ENCODE data around the gene ADARB2.
"Not testable (repeated sequence)": the region's sequence is repeated elsewhere in the genome, so short reads cannot be mapped to it uniquely, and the experiment has no call there.

Gene ADARB2

DNA sequence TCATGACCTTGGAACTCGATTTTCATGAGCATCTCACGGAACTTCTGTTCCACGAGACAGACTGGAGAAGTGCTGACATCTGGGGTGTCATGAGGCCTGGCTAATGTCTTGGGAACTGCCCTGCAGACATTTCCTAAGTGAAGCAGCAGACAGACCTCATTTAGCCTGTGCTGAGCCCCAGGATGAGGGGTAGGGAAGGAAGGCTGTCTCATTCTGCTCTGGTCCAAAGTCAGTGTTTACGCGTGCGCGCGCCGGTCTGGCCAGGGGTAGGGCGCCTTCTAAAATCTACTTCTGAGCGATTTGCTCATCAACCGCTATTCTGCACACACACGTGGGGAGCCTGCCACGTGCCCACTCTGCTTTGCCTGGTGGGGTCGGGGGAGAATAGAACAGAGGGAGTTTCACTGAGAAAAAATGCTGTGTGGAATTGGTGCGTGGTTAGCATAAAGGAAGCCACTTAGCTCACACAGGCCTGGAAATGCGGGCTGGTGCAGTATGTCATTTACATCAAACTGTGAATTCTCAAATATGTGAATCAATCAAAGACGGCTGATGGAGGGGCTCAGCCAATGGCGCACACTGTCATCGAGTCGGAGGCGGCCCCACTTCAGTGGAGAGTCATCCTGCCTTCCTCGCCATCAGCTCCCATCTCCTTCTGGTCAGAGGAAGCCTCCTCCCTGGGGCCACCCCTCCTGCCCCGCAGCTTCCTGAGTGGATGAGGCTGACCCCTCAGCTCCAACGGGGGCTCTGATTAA is 335.1 kb downstream of the ADARB2 start:
- FAIRE-seq (no peak), DNase-seq (ENCODE audit: insufficient read length, low spot score) (no peak)
- TF ChIP-seq POLR2AphosphoS5 (IDR thresholded peaks at IDR 0.05; ENCODE audit: low read depth, low read length): no peak
- TF ChIP-seq PAX5 (IDR thresholded peaks at IDR 0.05; ENCODE audit: insufficient read depth, low read length, severe bottlenecking): no peak
- no peak for TF ChIP-seq SPI1 (IDR thresholded peaks at IDR 0.05; ENCODE audit: low read depth, low read length)
- TF ChIP-seq TAF1 (IDR thresholded peaks at IDR 0.05; ENCODE audit: low read depth, low read length): no peak

DNA sequence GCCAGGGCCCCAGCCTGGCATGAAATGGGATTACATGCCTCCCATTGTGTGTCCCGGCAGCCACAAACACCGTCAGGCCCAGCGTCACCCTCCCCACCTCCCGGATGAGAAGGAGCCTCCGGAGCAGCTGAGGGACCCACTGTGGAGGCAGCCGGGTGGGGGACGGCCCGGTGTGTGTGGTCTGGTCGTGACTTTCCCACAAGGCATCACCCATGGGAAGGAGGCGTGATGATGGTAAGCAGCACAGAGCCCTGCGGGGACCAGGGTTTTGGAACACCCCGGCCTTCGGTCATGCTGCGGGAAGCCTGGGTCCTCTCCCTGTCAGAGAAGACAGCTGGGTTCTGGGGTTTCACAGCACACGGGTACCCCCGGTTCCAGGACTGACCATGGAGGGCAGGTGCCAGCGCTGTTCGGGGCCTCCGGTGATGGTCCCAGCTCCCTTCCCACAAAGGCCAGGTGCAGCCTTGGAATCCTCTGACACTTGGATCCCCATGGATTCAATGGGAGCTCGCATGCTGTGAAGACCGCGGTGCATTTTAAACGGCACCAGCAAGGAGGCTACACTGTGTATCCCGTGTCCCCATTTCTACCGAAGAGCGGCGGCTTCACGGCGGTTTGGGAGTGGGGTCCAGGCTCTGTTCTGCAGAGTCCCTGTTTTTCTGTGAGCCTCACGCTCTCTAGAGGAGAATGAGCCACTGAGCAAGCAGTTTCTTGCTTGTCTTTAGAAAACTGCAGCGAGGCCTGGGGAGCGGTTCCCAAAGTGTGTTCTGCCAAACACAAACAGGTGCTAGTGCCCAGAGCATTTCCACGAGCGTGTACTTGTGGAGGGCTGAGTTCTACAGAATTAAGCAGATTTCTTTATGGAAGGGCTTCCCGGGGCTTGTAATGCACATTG is 336.0 kb downstream of the ADARB2 start:
- no peak for FAIRE-seq
- no peak for TF ChIP-seq POU2F2 (IDR thresholded peaks at IDR 0.05; ENCODE audit: low read depth, low read length)
- TF ChIP-seq PAX5 (IDR thresholded peaks at IDR 0.05; ENCODE audit: insufficient read depth, low read length, severe bottlenecking): no peak
- no peak for TF ChIP-seq TAF1 (IDR thresholded peaks at IDR 0.05; ENCODE audit: low read depth, low read length)
- no peak for DNase-seq (ENCODE audit: insufficient read length, low spot score)

DNA sequence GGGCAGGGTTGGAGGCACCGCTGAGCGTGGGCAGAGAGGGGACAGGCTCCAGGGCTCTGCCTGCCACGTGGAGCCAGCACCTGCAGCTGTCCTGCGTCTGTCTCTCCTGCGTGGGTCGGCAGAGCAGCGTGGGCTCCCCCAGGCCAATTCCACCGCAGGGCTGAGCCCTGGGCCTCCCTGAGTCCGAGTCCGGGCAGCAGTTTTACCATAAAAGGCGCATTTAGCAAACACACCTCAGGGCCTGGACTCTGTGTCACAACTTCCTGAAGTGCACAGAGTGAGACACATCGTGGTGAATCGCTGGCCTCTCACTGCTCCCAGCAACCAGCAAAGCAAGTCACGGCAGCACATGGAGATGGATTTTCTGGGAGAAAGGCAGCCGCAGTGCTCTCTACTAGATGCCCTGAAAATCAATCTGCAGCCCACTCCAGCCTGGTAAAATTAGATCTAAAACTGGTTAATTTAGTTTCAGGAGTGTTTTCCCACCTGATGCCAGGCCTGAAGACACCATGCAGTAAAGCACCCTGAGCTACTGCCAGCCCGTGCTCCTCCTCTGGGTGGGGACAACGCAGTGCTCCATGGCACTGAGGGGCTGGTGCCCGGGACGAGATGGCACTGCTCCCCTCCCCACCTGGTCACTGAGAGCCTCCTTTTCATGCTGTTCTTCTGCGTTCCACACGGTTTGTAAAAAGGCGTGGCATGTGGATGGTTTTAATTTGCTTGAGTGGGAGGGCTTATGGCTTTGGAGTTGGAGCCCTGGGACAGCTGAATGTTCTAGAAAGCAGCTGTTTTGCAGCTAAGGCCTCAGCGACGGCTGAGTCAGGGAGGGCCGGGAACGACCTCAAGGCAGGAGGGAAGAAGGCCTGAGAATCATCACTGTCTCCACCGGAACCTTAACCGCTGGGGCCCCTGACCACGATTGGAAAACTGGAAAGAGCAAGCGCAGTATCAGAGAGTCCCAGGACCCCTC is 336.9 kb downstream of the ADARB2 start:
- DNase-seq (ENCODE audit: insufficient read length, low spot score) (no peak), FAIRE-seq (no peak)
- TF ChIP-seq POU2F2 (IDR thresholded peaks at IDR 0.05; ENCODE audit: low read depth, low read length) (no peak), SPI1 (IDR thresholded peaks at IDR 0.05; ENCODE audit: low read depth, low read length) (no peak), TAF1 (IDR thresholded peaks at IDR 0.05; ENCODE audit: low read depth, low read length) (no peak), POLR2AphosphoS5 (IDR thresholded peaks at IDR 0.05; ENCODE audit: low read depth, low read length) (no peak), POLR2A (IDR thresholded peaks at IDR 0.05; ENCODE audit: low read depth, low read length) (no peak), PAX5 (IDR thresholded peaks at IDR 0.05; ENCODE audit: insufficient read depth, low read length, severe bottlenecking) (no peak)

GRCh38 chr10:1399431-1400100 is 337.8 kb downstream of the ADARB2 start:
- TF ChIP-seq POLR2AphosphoS5 (IDR thresholded peaks at IDR 0.05; ENCODE audit: low read depth, low read length) (no peak), SPI1 (IDR thresholded peaks at IDR 0.05; ENCODE audit: low read depth, low read length) (no peak), TAF1 (IDR thresholded peaks at IDR 0.05; ENCODE audit: low read depth, low read length) (no peak), PAX5 (IDR thresholded peaks at IDR 0.05; ENCODE audit: insufficient read depth, low read length, severe bottlenecking) (no peak), POLR2A (IDR thresholded peaks at IDR 0.05; ENCODE audit: low read depth, low read length) (no peak), POU2F2 (IDR thresholded peaks at IDR 0.05; ENCODE audit: low read depth, low read length) (no peak)
- no peak for FAIRE-seq
- no peak for DNase-seq (ENCODE audit: insufficient read length, low spot score)

- FAIRE-seq (no peak), DNase-seq (ENCODE audit: insufficient read length, low spot score) (no peak)
- no peak for TF ChIP-seq TAF1 (IDR thresholded peaks at IDR 0.05; ENCODE audit: low read depth, low read length)
- no peak for TF ChIP-seq POU2F2 (IDR thresholded peaks at IDR 0.05; ENCODE audit: low read depth, low read length)
- TF ChIP-seq POLR2A (IDR thresholded peaks at IDR 0.05; ENCODE audit: low read depth, low read length): no peak
- no peak for TF ChIP-seq POLR2AphosphoS5 (IDR thresholded peaks at IDR 0.05; ENCODE audit: low read depth, low read length)
- no peak for TF ChIP-seq SPI1 (IDR thresholded peaks at IDR 0.05; ENCODE audit: low read depth, low read length)
- TF ChIP-seq PAX5 (IDR thresholded peaks at IDR 0.05; ENCODE audit: insufficient read depth, low read length, severe bottlenecking): no peak
Observed at GRCh38 chr10:1398626-1399410, 338.5 kb downstream of the ADARB2 start.

GRCh38 chr10:1398116-1398515 is 339.2 kb downstream of the ADARB2 start:
- DNase-seq (ENCODE audit: insufficient read length, low spot score); FAIRE-seq: not testable (repeated sequence)

DNA sequence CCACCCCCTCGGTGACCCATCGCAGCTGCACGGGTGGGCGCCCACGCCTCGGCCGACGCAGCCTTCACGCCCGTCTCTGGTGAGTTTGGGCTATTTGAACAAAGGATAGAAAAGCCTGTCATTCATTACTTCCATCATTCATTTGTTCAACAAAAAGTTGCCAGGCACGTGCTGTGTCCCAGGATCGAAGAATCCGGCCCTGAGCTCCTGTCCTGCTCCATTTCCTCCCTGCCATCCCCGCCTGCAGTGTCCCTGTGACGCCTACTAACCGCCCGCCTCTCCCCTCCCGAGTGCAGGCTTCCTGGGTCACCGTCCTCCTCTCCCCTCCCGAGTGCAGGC is 341.1 kb downstream of the ADARB2 start:
- no peak for FAIRE-seq
- DNase-seq (ENCODE audit: insufficient read length, low spot score): no peak

DNA sequence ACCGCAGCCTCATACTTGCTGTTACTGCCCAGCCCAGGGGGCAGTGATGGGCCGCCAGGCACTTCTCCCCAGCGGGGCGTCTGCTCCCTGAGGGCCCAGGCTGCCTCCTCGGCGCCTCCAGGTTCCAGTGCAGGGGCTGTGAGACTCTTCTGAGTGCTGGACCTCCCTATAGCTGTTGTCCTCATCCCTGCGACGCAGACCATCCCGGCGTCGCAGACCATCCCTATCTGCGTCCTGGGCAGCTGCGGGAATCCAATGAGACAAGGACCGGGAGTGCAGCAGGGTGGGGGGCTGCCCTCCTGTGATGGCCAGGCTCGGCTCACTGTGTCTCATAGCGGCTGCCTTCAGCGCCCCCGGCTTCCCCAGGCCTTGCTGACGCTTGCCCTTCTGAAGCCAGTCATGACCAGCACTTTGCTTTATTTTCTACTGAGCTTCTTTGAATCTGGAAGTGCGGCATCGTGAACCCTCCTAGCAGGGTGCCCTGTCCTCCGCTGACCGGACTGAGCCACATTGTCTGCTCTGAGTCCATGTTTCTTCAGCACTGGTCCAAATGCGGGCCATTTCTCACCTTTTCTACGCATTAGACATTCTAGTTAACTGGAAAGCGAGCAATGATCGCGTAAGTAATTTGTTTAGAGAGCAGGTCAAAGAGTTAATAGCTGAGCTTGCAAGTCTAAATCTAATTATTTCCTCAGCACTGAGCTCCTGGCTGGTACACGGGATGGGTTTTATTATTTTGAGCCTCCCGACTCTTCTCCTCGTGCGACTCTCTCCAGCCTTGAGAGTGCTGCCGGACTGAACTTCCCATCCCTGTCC is 341.6 kb downstream of the ADARB2 start:
- FAIRE-seq: no peak
- no peak for TF ChIP-seq PAX5 (IDR thresholded peaks at IDR 0.05; ENCODE audit: insufficient read depth, low read length, severe bottlenecking)
- no peak for TF ChIP-seq POU2F2 (IDR thresholded peaks at IDR 0.05; ENCODE audit: low read depth, low read length)
- no peak for TF ChIP-seq POLR2AphosphoS5 (IDR thresholded peaks at IDR 0.05; ENCODE audit: low read depth, low read length)
- no peak for TF ChIP-seq POLR2A (IDR thresholded peaks at IDR 0.05; ENCODE audit: low read depth, low read length)
- TF ChIP-seq TAF1 (IDR thresholded peaks at IDR 0.05; ENCODE audit: low read depth, low read length): no peak
- TF ChIP-seq SPI1 (IDR thresholded peaks at IDR 0.05; ENCODE audit: low read depth, low read length): no peak

More for the DNA sequence above, 341.1 kb downstream of the ADARB2 start:
- TF ChIP-seq SPI1 (IDR thresholded peaks at IDR 0.05; ENCODE audit: low read depth, low read length) (no peak), POLR2AphosphoS5 (IDR thresholded peaks at IDR 0.05; ENCODE audit: low read depth, low read length) (no peak), POU2F2 (IDR thresholded peaks at IDR 0.05; ENCODE audit: low read depth, low read length) (no peak), PAX5 (IDR thresholded peaks at IDR 0.05; ENCODE audit: insufficient read depth, low read length, severe bottlenecking) (no peak), POLR2A (IDR thresholded peaks at IDR 0.05; ENCODE audit: low read depth, low read length) (no peak), TAF1 (IDR thresholded peaks at IDR 0.05; ENCODE audit: low read depth, low read length) (no peak)

More for the DNA sequence above, 341.6 kb downstream of the ADARB2 start:
- no peak for DNase-seq (ENCODE audit: insufficient read length, low spot score)
